Activated T-cell treated with anti-CD3 and anti-CD28 coated beads, Interleukin-2, amount 50 U/mL, for 4 hours (primary cell): ENCODE results near the gene TYMP. TPM values are rescaled to one million over a fixed set of nuclear protein-coding genes. Genes with fewer than 3 reads are reported as not detected.
A peak's percentile ranks its signal among the peaks of the same experiment; 100 is the strongest.
"Not testable (repeated sequence)": the region's sequence is repeated elsewhere in the genome, so short reads cannot be mapped to it uniquely, and the experiment has no call there.

Source experiments
- ATAC-seq, 2 donors: fragments of 200-7000 bp; cut with Tn5 transposase; one replicate each; pipeline ENCODE4 v1.10.0; 2021
- DNase-seq: peaks from one replicate; pipeline ENCODE4 v3.0.0-alpha.2; 2020
- H3K27me3 Mint-ChIP-seq: one replicate; pipeline ENCODE4 v1.8.0; 2021; ENCODE audit warnings: low read depth, mixed read lengths
- H3K36me3 Mint-ChIP-seq: one replicate; pipeline ENCODE4 v1.8.0; 2022; ENCODE audit warnings: mixed read lengths; ENCODE audit not compliant: insufficient read depth
- H3K4me1 Mint-ChIP-seq: one replicate; pipeline ENCODE4 v1.8.0; 2021; ENCODE audit warnings: low read depth, mixed read lengths
- H3K4me3 Mint-ChIP-seq: one replicate; pipeline ENCODE4 v1.8.0; 2021; ENCODE audit warnings: mild to moderate bottlenecking, moderate library complexity, mixed read lengths
- H3K9me3 Mint-ChIP-seq: one replicate; pipeline ENCODE4 v1.8.0; 2021; ENCODE audit warnings: mixed read lengths
- total RNA-seq, 3 donors: library from RNA; stranded (reverse); gene quantifications; one replicate each; pipeline ENCODE4 v1.2.1, GENCODE V29; 2021

The TYMP gene
- total RNA-seq, 3 donors from 2014 or later = 64.4 to 103 (median 66.1) TPM

- Mint-ChIP-seq H3K9me3 (no peaks in the 10 kb centered on the region), H3K4me1 (peaks cover 31% of the 10 kb centered on the region), H3K36me3 (peaks cover 10% of the 10 kb centered on the region), H3K27me3 (no peaks in the 10 kb centered on the region), H3K4me3 (peak overlapping the region; percentile 80)
- ATAC-seq = peak; percentile 41 to 54
- peak; percentile 81 for DNase-seq
Measured at GRCh38 chr22:50526108-50526833, 3.5 kb downstream of the TYMP start.

- ATAC-seq = no peak
- no peak for DNase-seq
- Mint-ChIP-seq H3K4me3 (peak overlapping the region; percentile 94), H3K4me1 (peaks cover 29% of the 10 kb centered on the region), H3K36me3 (peaks cover 10% of the 10 kb centered on the region), H3K9me3 (no peaks in the 10 kb centered on the region), H3K27me3 (no peaks in the 10 kb centered on the region)
Measured at GRCh38 chr22:50525858-50526107, 4.0 kb downstream of the TYMP start.

- peak within 1 kb of the TSS; percentile 94 for H3K4me3 Mint-ChIP-seq
- H3K36me3 Mint-ChIP-seq = peaks cover 10% of the 10 kb centered on the region
Measured at GRCh38 chr22:50525104-50525857, 4.5 kb downstream of the TYMP start, which contains the start of gene SCO2. TSS of gene SCO2 (minus strand) at chr22:50525598. CDS start at chr22:50524411, 1,187 bp downstream.

GRCh38 chr22:50524676-50525103 lies 5.1 kb downstream of the TYMP start:
- peaks cover 11% of the 10 kb centered on the region for H3K36me3 Mint-ChIP-seq
- no peak for DNase-seq
- peaks cover 29% of the 10 kb centered on the region for H3K4me1 Mint-ChIP-seq
- no peak for ATAC-seq
- peak overlapping the region; percentile 94 for H3K4me3 Mint-ChIP-seq
- no peaks in the 10 kb centered on the region for H3K27me3 Mint-ChIP-seq
- no peaks in the 10 kb centered on the region for H3K9me3 Mint-ChIP-seq

More at GRCh38 chr22:50525104-50525857, 4.5 kb downstream of the TYMP start, which contains the start of gene SCO2:
- DNase-seq (peak; percentile 98), ATAC-seq (peak; percentile 65 to 69)
- Mint-ChIP-seq H3K27me3 (no peaks in the 10 kb centered on the region), H3K9me3 (no peaks in the 10 kb centered on the region), H3K4me1 (peaks cover 29% of the 10 kb centered on the region)

GRCh38 chr22:50523806-50524675 lies 5.8 kb downstream of the TYMP start:
- no peak for ATAC-seq
- Mint-ChIP-seq H3K36me3 (peaks cover 12% of the 10 kb centered on the region), H3K4me1 (peaks cover 29% of the 10 kb centered on the region), H3K4me3 (peak overlapping the region; percentile 94), H3K27me3 (no peaks in the 10 kb centered on the region), H3K9me3 (no peaks in the 10 kb centered on the region)
- no peak for DNase-seq

GRCh38 chr22:50523458-50523805 lies 6.4 kb downstream of the TYMP start:
- no peak for DNase-seq
- no peaks in the 10 kb centered on the region for H3K27me3 Mint-ChIP-seq
- H3K4me3 Mint-ChIP-seq = peak overlapping the region; percentile 52
- peaks cover 23% of the 10 kb centered on the region for H3K4me1 Mint-ChIP-seq
- no peak for ATAC-seq
- no peaks in the 10 kb centered on the region for H3K9me3 Mint-ChIP-seq
- H3K36me3 Mint-ChIP-seq = peaks cover 12% of the 10 kb centered on the region

- H3K9me3 Mint-ChIP-seq = no peaks in the 10 kb centered on the region
- no peak for ATAC-seq
- peaks cover 12% of the 10 kb centered on the region for H3K36me3 Mint-ChIP-seq
- peak overlapping the region; percentile 52 for H3K4me3 Mint-ChIP-seq
- H3K27me3 Mint-ChIP-seq = no peaks in the 10 kb centered on the region
- peaks cover 19% of the 10 kb centered on the region for H3K4me1 Mint-ChIP-seq
- no peak for DNase-seq
Measured at GRCh38 chr22:50522806-50523438, 6.9 kb downstream of the TYMP start.

- H3K9me3 Mint-ChIP-seq = no peaks in the 10 kb centered on the region
- H3K4me3 Mint-ChIP-seq = no peak overlapping the region
- H3K4me1 Mint-ChIP-seq = peaks cover 12% of the 10 kb centered on the region
- peaks cover 16% of the 10 kb centered on the region for H3K36me3 Mint-ChIP-seq
- no peak for DNase-seq
- ATAC-seq = no peak
- no peaks in the 10 kb centered on the region for H3K27me3 Mint-ChIP-seq
Measured at GRCh38 chr22:50522208-50522805, 7.5 kb downstream of the TYMP start.

- DNase-seq = no peak
- H3K9me3 Mint-ChIP-seq = no peaks in the 10 kb centered on the region
- no peak overlapping the region for H3K4me3 Mint-ChIP-seq
- no peak for ATAC-seq
- H3K4me1 Mint-ChIP-seq = peaks cover 6% of the 10 kb centered on the region
- H3K27me3 Mint-ChIP-seq = no peaks in the 10 kb centered on the region
- peaks cover 16% of the 10 kb centered on the region for H3K36me3 Mint-ChIP-seq
Measured at GRCh38 chr22:50521710-50522109, 8.1 kb downstream of the TYMP start.

GRCh38 chr22:50520826-50521453 lies 8.9 kb downstream of the TYMP start:
- ATAC-seq (no peak), DNase-seq (no peak)
- Mint-ChIP-seq H3K27me3 (no peaks in the 10 kb centered on the region), H3K4me1 (peaks cover 4% of the 10 kb centered on the region), H3K4me3 (no peak overlapping the region), H3K36me3 (peaks cover 17% of the 10 kb centered on the region), H3K9me3 (no peaks in the 10 kb centered on the region)

- not testable (repeated sequence) for H3K4me3 Mint-ChIP-seq, DNase-seq, H3K9me3 Mint-ChIP-seq, H3K27me3 Mint-ChIP-seq, ATAC-seq, H3K4me1 Mint-ChIP-seq
- H3K36me3 Mint-ChIP-seq = peaks cover 21% of the 10 kb centered on the region
Measured at GRCh38 chr22:50520184-50520583, 9.6 kb downstream of the TYMP start.

- H3K27me3 Mint-ChIP-seq = no peaks in the 10 kb centered on the region
- peaks cover 20% of the 10 kb centered on the region for H3K36me3 Mint-ChIP-seq
- H3K4me1 Mint-ChIP-seq = peaks cover 2% of the 10 kb centered on the region
- DNase-seq (no peak), ATAC-seq (no peak)
- H3K4me3 Mint-ChIP-seq = no peak overlapping the region
- H3K9me3 Mint-ChIP-seq = no peaks in the 10 kb centered on the region
Measured at GRCh38 chr22:50519151-50519550, 10.7 kb downstream of the TYMP start.

- DNase-seq (no peak), ATAC-seq (no peak)
- Mint-ChIP-seq H3K9me3 (no peaks in the 10 kb centered on the region), H3K36me3 (peaks cover 20% of the 10 kb centered on the region), H3K4me3 (no peak overlapping the region), H3K27me3 (no peaks in the 10 kb centered on the region), H3K4me1 (peaks cover 2% of the 10 kb centered on the region)
Measured at GRCh38 chr22:50518606-50519005, 11.2 kb downstream of the TYMP start.
